ENCODE measurements around the gene CCDC116.

Gene CCDC116

DNA sequence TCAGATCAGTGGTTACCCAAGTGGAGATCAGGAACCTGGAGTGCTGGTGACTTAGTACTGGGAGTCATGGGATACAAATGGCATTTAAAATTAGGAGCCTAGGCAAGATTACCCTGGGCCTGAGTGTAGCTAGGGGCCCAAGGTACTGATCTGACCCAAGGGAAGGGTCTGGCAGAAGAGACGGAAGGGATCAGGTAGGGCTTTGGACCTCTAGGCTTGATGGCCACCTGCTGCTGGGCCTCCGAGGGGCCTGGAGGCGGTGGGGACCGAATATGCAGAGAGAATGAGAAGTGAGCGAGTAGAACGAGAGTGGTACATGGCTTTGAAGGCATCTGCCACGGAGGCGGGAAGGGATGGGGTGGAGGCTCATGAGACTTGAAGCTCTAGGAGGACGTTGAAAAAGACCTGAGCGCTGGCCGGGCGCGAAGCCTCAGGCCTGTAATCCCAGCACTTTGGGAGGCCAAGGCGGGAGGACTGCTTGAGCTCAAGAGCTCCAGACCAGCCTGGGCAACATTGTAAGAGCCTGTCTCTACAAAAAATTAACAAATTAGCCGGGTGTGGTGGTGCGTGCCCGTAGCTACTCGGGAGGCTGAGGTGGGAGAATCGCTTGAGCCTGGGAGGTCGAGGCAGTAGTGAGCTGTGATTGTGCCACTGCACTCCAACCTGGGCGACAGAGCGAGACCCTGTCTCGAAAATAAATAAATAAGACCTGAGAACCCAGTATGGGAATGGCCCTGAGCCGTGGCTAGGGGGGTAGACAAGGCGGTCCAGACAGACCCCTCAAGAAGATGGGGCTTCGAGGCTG lies 32.7 kb downstream of the CCDC116 start:
- Histone ChIP-seq H3K36me3 (ENCODE audit: insufficient read depth) (no peaks in the 10 kb centered on the region; the same call in 1 of the 2 replicates), H3K4me2 (peak overlapping the region; percentile 69), H3K79me2 (ENCODE audit: insufficient read depth, low read depth) (peaks cover 23% of the 10 kb centered on the region; the same call in 1 of the 2 replicates), H3K4me1 (ENCODE audit: low read depth, poor library complexity, severe bottlenecking) (peaks cover 4% of the 10 kb centered on the region), H3K27ac (peak overlapping the region; percentile 69), H3K4me3 (IDR thresholded peaks at IDR 0.05; ENCODE audit: insufficient read depth, low read depth, low read length) (no peak overlapping the region), H3K27me3 (ENCODE audit: insufficient read depth, low read depth) (no peaks in the 10 kb centered on the region), H4K20me1 (ENCODE audit: insufficient read depth) (no peaks in the 10 kb centered on the region), H3K9ac (peak overlapping the region; percentile 71; the same call in 1 of the 2 replicates), H2AFZ (ENCODE audit: low read depth) (peak overlapping the region; percentile 93)
- TF ChIP-seq, protein P1, sequence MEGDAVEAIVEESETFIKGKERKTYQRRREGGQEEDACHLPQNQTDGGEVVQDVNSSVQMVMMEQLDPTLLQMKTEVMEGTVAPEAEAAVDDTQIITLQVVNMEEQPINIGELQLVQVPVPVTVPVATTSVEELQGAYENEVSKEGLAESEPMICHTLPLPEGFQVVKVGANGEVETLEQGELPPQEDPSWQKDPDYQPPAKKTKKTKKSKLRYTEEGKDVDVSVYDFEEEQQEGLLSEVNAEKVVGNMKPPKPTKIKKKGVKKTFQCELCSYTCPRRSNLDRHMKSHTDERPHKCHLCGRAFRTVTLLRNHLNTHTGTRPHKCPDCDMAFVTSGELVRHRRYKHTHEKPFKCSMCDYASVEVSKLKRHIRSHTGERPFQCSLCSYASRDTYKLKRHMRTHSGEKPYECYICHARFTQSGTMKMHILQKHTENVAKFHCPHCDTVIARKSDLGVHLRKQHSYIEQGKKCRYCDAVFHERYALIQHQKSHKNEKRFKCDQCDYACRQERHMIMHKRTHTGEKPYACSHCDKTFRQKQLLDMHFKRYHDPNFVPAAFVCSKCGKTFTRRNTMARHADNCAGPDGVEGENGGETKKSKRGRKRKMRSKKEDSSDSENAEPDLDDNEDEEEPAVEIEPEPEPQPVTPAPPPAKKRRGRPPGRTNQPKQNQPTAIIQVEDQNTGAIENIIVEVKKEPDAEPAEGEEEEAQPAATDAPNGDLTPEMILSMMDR (conservative IDR thresholded peaks at IDR 0.05; ENCODE audit: low read depth, low read length) = no peak

DNA sequence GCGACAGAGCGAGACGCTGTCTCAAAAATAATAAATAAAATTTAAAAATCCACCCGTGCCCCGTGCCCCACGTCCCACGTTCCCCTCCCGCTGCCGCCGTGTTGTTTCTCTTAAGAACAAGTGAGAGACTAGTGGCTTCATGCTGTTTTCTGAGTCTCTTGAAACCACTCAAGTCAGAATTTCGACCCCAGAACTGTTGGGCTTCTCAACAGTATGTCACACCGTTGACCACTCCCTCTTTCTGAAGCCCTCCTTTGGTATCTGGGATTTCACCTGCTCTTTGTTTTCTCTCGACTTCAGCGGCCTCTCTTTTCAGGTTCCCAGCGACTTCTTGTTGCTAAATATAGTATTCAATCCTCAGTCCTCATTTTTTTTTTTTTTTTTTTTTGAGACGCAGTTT lies 34.2 kb downstream of the CCDC116 start:
- Histone ChIP-seq H4K20me1 (ENCODE audit: insufficient read depth) (no peaks in the 10 kb centered on the region), H3K4me2 (peak overlapping the region; percentile 69; the same call in 1 of the 2 replicates), H3K4me3 (IDR thresholded peaks at IDR 0.05; ENCODE audit: insufficient read depth, low read depth, low read length) (no peak overlapping the region), H3K79me2 (ENCODE audit: insufficient read depth, low read depth) (peaks cover 23% of the 10 kb centered on the region; the same call in 1 of the 2 replicates), H3K36me3 (ENCODE audit: insufficient read depth) (no peaks in the 10 kb centered on the region; the same call in 1 of the 2 replicates), H3K4me1 (ENCODE audit: low read depth, poor library complexity, severe bottlenecking) (peaks cover 4% of the 10 kb centered on the region), H3K9ac (peak overlapping the region; percentile 71; the same call in 1 of the 2 replicates), H2AFZ (ENCODE audit: low read depth) (peak overlapping the region; percentile 93; the same call in 1 of the 2 replicates), H3K27me3 (ENCODE audit: insufficient read depth, low read depth) (no peaks in the 10 kb centered on the region), H3K27ac (peak overlapping the region; percentile 69; the same call in 1 of the 2 replicates)
- TF ChIP-seq, protein P1 (conservative IDR thresholded peaks at IDR 0.05; ENCODE audit: low read depth, low read length) = no peak

DNA sequence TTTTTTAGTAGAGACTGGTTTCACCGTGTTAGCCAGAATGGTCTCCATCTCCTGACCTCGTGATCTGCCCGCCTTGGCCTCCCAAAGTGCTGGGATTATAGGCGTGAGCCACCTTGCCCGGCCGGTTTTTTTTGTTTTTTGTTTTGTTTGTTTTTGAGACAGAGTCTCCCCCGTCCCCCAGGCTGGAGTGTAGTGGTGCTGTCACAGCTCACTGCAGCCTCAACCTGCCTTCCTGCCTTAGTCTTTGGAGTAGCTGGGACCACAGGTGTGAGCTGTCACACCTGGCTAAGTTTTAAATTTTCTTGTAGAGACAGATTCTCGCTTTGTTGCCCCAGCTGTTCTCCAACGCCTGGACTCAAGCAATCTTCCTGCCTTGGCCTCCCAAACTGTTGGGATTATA lies 36.5 kb downstream of the CCDC116 start:
- no peak overlapping the region for H3K4me2 ChIP-seq

DNA sequence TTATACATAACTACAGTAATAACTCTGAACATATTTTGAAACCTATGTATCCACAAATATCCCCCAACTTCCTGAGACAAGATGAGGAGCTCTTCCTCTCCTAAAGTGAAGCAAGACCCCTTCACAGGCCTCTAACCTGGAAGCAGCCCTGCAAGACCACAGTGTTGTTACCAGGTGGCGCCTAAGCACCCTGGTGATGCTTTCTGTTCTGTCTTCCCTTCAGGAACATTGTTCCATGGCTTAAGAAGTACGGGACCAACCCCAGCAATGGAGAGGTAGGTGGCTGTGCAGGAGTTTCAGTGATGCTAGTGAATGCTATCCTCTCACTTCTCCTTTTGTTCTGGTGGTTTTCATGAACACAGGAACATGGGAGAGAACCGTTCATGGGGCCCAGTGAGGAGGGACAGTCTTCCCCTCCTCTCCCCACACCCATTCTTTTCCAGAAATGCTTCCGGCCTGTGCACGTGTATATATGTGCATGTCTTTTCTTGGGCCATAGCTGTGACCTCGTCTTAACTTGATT lies 39.6 kb downstream of the CCDC116 start:
- Histone ChIP-seq H3K9ac (no peak overlapping the region), H3K36me3 (ENCODE audit: insufficient read depth) (no peaks in the 10 kb centered on the region; the same call in 1 of the 2 replicates), H3K4me3 (IDR thresholded peaks at IDR 0.05; ENCODE audit: insufficient read depth, low read depth, low read length) (no peak overlapping the region), H3K79me2 (ENCODE audit: insufficient read depth, low read depth) (peaks cover 13% of the 10 kb centered on the region; the same call in 1 of the 2 replicates), H4K20me1 (ENCODE audit: insufficient read depth) (no peaks in the 10 kb centered on the region), H3K27me3 (ENCODE audit: insufficient read depth, low read depth) (no peaks in the 10 kb centered on the region), H3K27ac (no peak overlapping the region), H2AFZ (ENCODE audit: low read depth) (no peak overlapping the region), H3K4me1 (ENCODE audit: low read depth, poor library complexity, severe bottlenecking) (no peaks in the 10 kb centered on the region), H3K4me2 (no peak overlapping the region)
- TF ChIP-seq, protein P1 (conservative IDR thresholded peaks at IDR 0.05; ENCODE audit: low read depth, low read length) = no peak

More for the DNA sequence above, 36.5 kb downstream of the CCDC116 start:
- Histone ChIP-seq H2AFZ (ENCODE audit: low read depth) (no peak overlapping the region), H3K36me3 (ENCODE audit: insufficient read depth) (no peaks in the 10 kb centered on the region; the same call in 1 of the 2 replicates), H4K20me1 (ENCODE audit: insufficient read depth) (no peaks in the 10 kb centered on the region), H3K27me3 (ENCODE audit: insufficient read depth, low read depth) (no peaks in the 10 kb centered on the region), H3K27ac (no peak overlapping the region), H3K9ac (no peak overlapping the region), H3K79me2 (ENCODE audit: insufficient read depth, low read depth) (peaks cover 23% of the 10 kb centered on the region; the same call in 1 of the 2 replicates), H3K4me3 (IDR thresholded peaks at IDR 0.05; ENCODE audit: insufficient read depth, low read depth, low read length) (no peak overlapping the region), H3K4me1 (ENCODE audit: low read depth, poor library complexity, severe bottlenecking) (peaks cover 4% of the 10 kb centered on the region)
- TF ChIP-seq, protein P1 (conservative IDR thresholded peaks at IDR 0.05; ENCODE audit: low read depth, low read length) = no peak
